Measurements from ENCODE around the gene MAN2C1.
"Not testable (repeated sequence)": the region's sequence is repeated elsewhere in the genome, so short reads cannot be mapped to it uniquely, and the experiment has no call there.

MAN2C1 gene

GRCh38 chr15:75332093-75332492 is 36.3 kb downstream of the MAN2C1 start:
- peaks cover 11% of the 10 kb centered on the region for H3K27me3 ChIP-seq (ENCODE audit: insufficient read depth, low read length)
- H3K4me3 ChIP-seq (ENCODE audit: low read length); H3K36me3 ChIP-seq (ENCODE audit: insufficient read depth, low read length); H2AFZ ChIP-seq (ENCODE audit: low read depth, low read length); H3K9me3 ChIP-seq (ENCODE audit: low read length): not testable (repeated sequence)
- H3K4me1 ChIP-seq (ENCODE audit: insufficient read depth, low read length) = peaks cover 11% of the 10 kb centered on the region

- H2AFZ ChIP-seq (ENCODE audit: low read depth, low read length) = no peak overlapping the region
- no peaks in the 10 kb centered on the region for H3K9me3 ChIP-seq (ENCODE audit: low read length)
- no peak overlapping the region for H3K4me3 ChIP-seq (ENCODE audit: low read length)
- no peaks in the 10 kb centered on the region for H3K36me3 ChIP-seq (ENCODE audit: insufficient read depth, low read length)
- no peaks in the 10 kb centered on the region for H3K4me1 ChIP-seq (ENCODE audit: insufficient read depth, low read length)
- peaks cover 15% of the 10 kb centered on the region for H3K27me3 ChIP-seq (ENCODE audit: insufficient read depth, low read length)
Observed at GRCh38 chr15:75329571-75329970, 38.8 kb downstream of the MAN2C1 start.

GRCh38 chr15:75328493-75329314 is 39.7 kb downstream of the MAN2C1 start:
- Histone ChIP-seq H3K27me3 (ENCODE audit: insufficient read depth, low read length) (peaks cover 15% of the 10 kb centered on the region), H3K36me3 (ENCODE audit: insufficient read depth, low read length) (no peaks in the 10 kb centered on the region), H3K9me3 (ENCODE audit: low read length) (no peaks in the 10 kb centered on the region), H3K4me3 (ENCODE audit: low read length) (no peak overlapping the region), H3K4me1 (ENCODE audit: insufficient read depth, low read length) (no peaks in the 10 kb centered on the region), H2AFZ (ENCODE audit: low read depth, low read length) (no peak overlapping the region)

GRCh38 chr15:75327491-75327890 is 40.9 kb downstream of the MAN2C1 start:
- peaks cover 15% of the 10 kb centered on the region for H3K27me3 ChIP-seq (ENCODE audit: insufficient read depth, low read length)

DNA sequence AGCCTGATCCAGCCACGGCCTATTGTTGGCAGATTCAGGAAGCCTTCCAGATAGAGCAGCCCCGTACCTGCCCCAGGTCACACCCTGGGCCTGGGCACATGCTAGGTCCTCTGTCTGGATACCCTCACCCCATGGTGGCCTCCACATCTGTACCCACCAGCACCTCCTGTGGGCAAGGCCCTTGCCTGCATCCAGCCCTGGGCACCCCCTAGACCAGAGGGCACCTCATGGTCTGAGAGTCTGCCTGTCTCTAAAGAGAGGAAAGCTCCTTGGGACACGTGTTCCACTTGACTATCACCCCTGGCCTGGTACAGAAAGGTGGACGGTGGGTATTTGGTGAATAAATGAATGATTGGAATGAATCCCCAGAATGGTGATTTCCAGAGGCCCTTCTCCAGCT is 41.4 kb downstream of the MAN2C1 start:
- Histone ChIP-seq H3K9me3 (ENCODE audit: low read length) (no peaks in the 10 kb centered on the region), H3K4me3 (ENCODE audit: low read length) (no peak overlapping the region), H3K4me1 (ENCODE audit: insufficient read depth, low read length) (no peaks in the 10 kb centered on the region)

More at GRCh38 chr15:75327491-75327890, 40.9 kb downstream of the MAN2C1 start:
- H3K36me3 ChIP-seq (ENCODE audit: insufficient read depth, low read length) = no peaks in the 10 kb centered on the region
- H3K9me3 ChIP-seq (ENCODE audit: low read length) = no peaks in the 10 kb centered on the region
- no peak overlapping the region for H2AFZ ChIP-seq (ENCODE audit: low read depth, low read length)
- H3K4me1 ChIP-seq (ENCODE audit: insufficient read depth, low read length) = no peaks in the 10 kb centered on the region
- H3K4me3 ChIP-seq (ENCODE audit: low read length) = no peak overlapping the region

DNA sequence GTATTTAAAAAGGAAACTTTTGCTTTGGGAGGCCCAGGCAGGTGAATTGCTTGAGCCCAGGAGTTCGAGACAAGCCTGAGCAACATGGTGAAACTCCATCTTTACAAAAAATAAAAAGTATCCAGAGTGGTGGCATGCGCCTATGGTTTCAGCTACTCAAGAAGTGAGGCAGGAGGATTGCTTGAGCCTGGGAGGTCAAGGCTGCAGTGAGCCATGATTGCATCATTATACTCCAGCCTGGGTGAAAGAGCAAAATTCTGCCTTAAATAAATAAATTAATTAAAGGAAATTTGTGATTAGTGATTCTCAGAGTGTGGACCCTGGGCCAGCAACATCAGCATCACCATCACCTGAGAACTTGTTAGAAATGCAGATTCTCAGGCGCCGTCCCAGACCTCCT is 42.5 kb downstream of the MAN2C1 start:
- Histone ChIP-seq H2AFZ (ENCODE audit: low read depth, low read length) (no peak overlapping the region), H3K4me3 (ENCODE audit: low read length) (no peak overlapping the region), H3K27me3 (ENCODE audit: insufficient read depth, low read length) (peaks cover 15% of the 10 kb centered on the region), H3K36me3 (ENCODE audit: insufficient read depth, low read length) (no peaks in the 10 kb centered on the region), H3K9me3 (ENCODE audit: low read length) (no peaks in the 10 kb centered on the region), H3K4me1 (ENCODE audit: insufficient read depth, low read length) (no peaks in the 10 kb centered on the region)

More for the DNA sequence above, 41.4 kb downstream of the MAN2C1 start:
- H3K27me3 ChIP-seq (ENCODE audit: insufficient read depth, low read length) = peaks cover 15% of the 10 kb centered on the region
- no peak overlapping the region for H2AFZ ChIP-seq (ENCODE audit: low read depth, low read length)
- H3K36me3 ChIP-seq (ENCODE audit: insufficient read depth, low read length) = no peaks in the 10 kb centered on the region

GRCh38 chr15:75321711-75322110 is 46.7 kb downstream of the MAN2C1 start:
- no peak overlapping the region for H3K4me3 ChIP-seq (ENCODE audit: low read length)
- H3K27me3 ChIP-seq (ENCODE audit: insufficient read depth, low read length) = peaks cover 2% of the 10 kb centered on the region
- no peaks in the 10 kb centered on the region for H3K9me3 ChIP-seq (ENCODE audit: low read length)
- H3K36me3 ChIP-seq (ENCODE audit: insufficient read depth, low read length) = no peaks in the 10 kb centered on the region
- no peak overlapping the region for H2AFZ ChIP-seq (ENCODE audit: low read depth, low read length)
- H3K4me1 ChIP-seq (ENCODE audit: insufficient read depth, low read length) = no peaks in the 10 kb centered on the region

GRCh38 chr15:75319231-75319897 is 49.0 kb downstream of the MAN2C1 start:
- H2AFZ ChIP-seq (ENCODE audit: low read depth, low read length); H3K27me3 ChIP-seq (ENCODE audit: insufficient read depth, low read length); H3K4me3 ChIP-seq (ENCODE audit: low read length); H3K36me3 ChIP-seq (ENCODE audit: insufficient read depth, low read length); H3K9me3 ChIP-seq (ENCODE audit: low read length); H3K4me1 ChIP-seq (ENCODE audit: insufficient read depth, low read length): not testable (repeated sequence)

DNA sequence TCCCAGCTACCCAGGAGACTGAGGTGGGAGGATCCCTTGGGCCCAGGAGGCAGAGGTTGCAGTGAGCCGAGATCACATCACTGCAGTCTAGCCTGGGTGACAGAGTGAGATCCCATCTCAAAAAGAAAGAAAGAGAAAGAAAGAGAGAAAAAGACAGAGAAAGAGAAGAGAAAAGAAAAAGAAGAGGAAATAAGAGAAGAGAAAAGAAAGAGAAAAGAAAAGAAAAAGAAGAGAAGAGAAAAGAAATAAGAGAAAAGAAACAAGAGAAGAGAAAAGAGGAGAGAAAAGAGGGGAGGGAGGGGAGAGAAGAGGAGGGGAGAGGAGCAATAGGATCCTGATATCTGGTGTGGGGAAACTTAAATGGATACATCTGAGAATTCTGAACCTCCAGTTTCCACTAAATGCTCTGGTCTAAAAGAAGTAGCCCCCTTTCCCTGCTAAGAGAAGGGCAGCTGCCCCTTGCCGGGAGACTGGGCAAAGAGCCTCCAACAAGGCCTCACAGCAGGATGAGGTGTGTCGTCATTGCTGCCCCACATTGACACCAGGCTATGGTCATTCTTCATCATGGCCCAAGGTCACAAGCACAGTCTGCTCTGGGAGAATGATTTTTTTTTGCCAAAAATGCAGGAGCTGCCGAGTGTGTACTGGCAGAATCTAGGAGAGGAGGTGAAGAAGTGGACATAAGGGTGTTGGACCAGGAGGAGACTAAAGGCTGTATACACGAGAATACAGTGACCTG is 53.7 kb downstream of the MAN2C1 start:
- no peaks in the 10 kb centered on the region for H3K4me1 ChIP-seq (ENCODE audit: insufficient read depth, low read length)
- no peak overlapping the region for H3K4me3 ChIP-seq (ENCODE audit: low read length)
- H2AFZ ChIP-seq (ENCODE audit: low read depth, low read length) = no peak overlapping the region
- no peaks in the 10 kb centered on the region for H3K36me3 ChIP-seq (ENCODE audit: insufficient read depth, low read length)
- peaks cover 4% of the 10 kb centered on the region for H3K27me3 ChIP-seq (ENCODE audit: insufficient read depth, low read length)
- no peaks in the 10 kb centered on the region for H3K9me3 ChIP-seq (ENCODE audit: low read length)

- Histone ChIP-seq H2AFZ (ENCODE audit: low read depth, low read length) (no peak overlapping the region), H3K4me1 (ENCODE audit: insufficient read depth, low read length) (no peaks in the 10 kb centered on the region), H3K27me3 (ENCODE audit: insufficient read depth, low read length) (peaks cover 5% of the 10 kb centered on the region), H3K36me3 (ENCODE audit: insufficient read depth, low read length) (no peaks in the 10 kb centered on the region), H3K9me3 (ENCODE audit: low read length) (no peaks in the 10 kb centered on the region), H3K4me3 (ENCODE audit: low read length) (no peak overlapping the region)
Observed at GRCh38 chr15:75313116-75313845, 55.1 kb downstream of the MAN2C1 start.

DNA sequence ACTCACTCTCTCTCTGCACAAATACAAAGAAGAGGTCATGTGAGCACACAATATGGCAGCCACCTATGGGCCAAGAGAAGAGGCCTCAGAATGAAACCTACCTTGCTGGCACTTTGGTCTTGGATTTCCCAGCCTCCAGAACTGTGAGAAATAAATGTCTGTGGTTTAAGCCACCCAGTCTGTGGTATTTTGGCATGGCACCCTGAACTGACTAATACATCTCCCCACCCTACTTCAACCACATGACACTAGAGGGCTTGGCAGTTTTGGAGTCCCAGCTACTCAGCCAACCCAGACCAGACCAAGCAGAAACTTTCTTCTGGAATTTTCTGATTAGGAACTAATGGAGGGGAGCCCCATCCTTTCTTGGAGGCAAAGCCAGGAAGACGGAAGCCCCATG is 55.9 kb downstream of the MAN2C1 start:
- not testable (repeated sequence) for H3K36me3 ChIP-seq (ENCODE audit: insufficient read depth, low read length); H3K4me1 ChIP-seq (ENCODE audit: insufficient read depth, low read length)

GRCh38 chr15:75309711-75310110 is 58.7 kb downstream of the MAN2C1 start:
- H3K36me3 ChIP-seq (ENCODE audit: insufficient read depth, low read length) = no peaks in the 10 kb centered on the region
- no peaks in the 10 kb centered on the region for H3K4me1 ChIP-seq (ENCODE audit: insufficient read depth, low read length)
- no peaks in the 10 kb centered on the region for H3K9me3 ChIP-seq (ENCODE audit: low read length)
- H3K4me3 ChIP-seq (ENCODE audit: low read length) = no peak overlapping the region
- peaks cover 5% of the 10 kb centered on the region for H3K27me3 ChIP-seq (ENCODE audit: insufficient read depth, low read length)
- no peak overlapping the region for H2AFZ ChIP-seq (ENCODE audit: low read depth, low read length)

More for the DNA sequence above, 55.9 kb downstream of the MAN2C1 start:
- not testable (repeated sequence) for H3K4me3 ChIP-seq (ENCODE audit: low read length); H3K9me3 ChIP-seq (ENCODE audit: low read length); H3K27me3 ChIP-seq (ENCODE audit: insufficient read depth, low read length); H2AFZ ChIP-seq (ENCODE audit: low read depth, low read length)
